ENCODE data around the gene TSHZ2. TPM values are rescaled to one million over a fixed set of nuclear protein-coding genes. Genes with fewer than 3 reads are reported as not detected.

The TSHZ2 gene
- total RNA-seq, 1 experiment from 2014 or later: not detected

- no peak for DNase-seq (ENCODE audit: low spot score)
Observed at GRCh38 chr20:52994184-52994970, 22.2 kb downstream of the TSHZ2 start.

- no peak for DNase-seq (ENCODE audit: low spot score)
Observed at GRCh38 chr20:52996130-52996529, 24.0 kb downstream of the TSHZ2 start.

- no peak for DNase-seq (ENCODE audit: low spot score)
Observed at GRCh38 chr20:52996658-52997057, 24.5 kb downstream of the TSHZ2 start.

- no peak for DNase-seq (ENCODE audit: low spot score)
Observed at GRCh38 chr20:52998268-52998667, 26.1 kb downstream of the TSHZ2 start.

GRCh38 chr20:52999040-52999439 is 26.9 kb downstream of the TSHZ2 start:
- no peak for DNase-seq (ENCODE audit: low spot score)

GRCh38 chr20:53001498-53002301 is 29.5 kb downstream of the TSHZ2 start:
- DNase-seq (ENCODE audit: low spot score): peak; percentile 16

- no peak for DNase-seq (ENCODE audit: low spot score)
Observed at GRCh38 chr20:53002786-53003185, 30.6 kb downstream of the TSHZ2 start.

GRCh38 chr20:53003420-53004154 is 31.4 kb downstream of the TSHZ2 start:
- no peak for DNase-seq (ENCODE audit: low spot score)

- no peak for DNase-seq (ENCODE audit: low spot score)
Observed at GRCh38 chr20:53004267-53004813, 32.2 kb downstream of the TSHZ2 start.

GRCh38 chr20:53009979-53010735 is 38.0 kb downstream of the TSHZ2 start:
- no peak for DNase-seq (ENCODE audit: low spot score)

GRCh38 chr20:53011640-53012039 is 39.5 kb downstream of the TSHZ2 start:
- DNase-seq (ENCODE audit: low spot score): no peak

- DNase-seq (ENCODE audit: low spot score): no peak
Observed at GRCh38 chr20:53013183-53013582, 41.0 kb downstream of the TSHZ2 start.

GRCh38 chr20:53013847-53014246 is 41.7 kb downstream of the TSHZ2 start:
- no peak for DNase-seq (ENCODE audit: low spot score)

GRCh38 chr20:53016071-53016470 is 43.9 kb downstream of the TSHZ2 start:
- DNase-seq (ENCODE audit: low spot score): no peak

- no peak for DNase-seq (ENCODE audit: low spot score)
Observed at GRCh38 chr20:53016534-53017042, 44.4 kb downstream of the TSHZ2 start.

GRCh38 chr20:53017206-53017605 is 45.0 kb downstream of the TSHZ2 start:
- DNase-seq (ENCODE audit: low spot score): no peak

GRCh38 chr20:53019464-53019863 is 47.3 kb downstream of the TSHZ2 start:
- no peak for DNase-seq (ENCODE audit: low spot score)

GRCh38 chr20:53020376-53020775 is 48.2 kb downstream of the TSHZ2 start:
- no peak for DNase-seq (ENCODE audit: low spot score)

GRCh38 chr20:53020834-53021233 is 48.7 kb downstream of the TSHZ2 start:
- DNase-seq (ENCODE audit: low spot score): no peak

- no peak for DNase-seq (ENCODE audit: low spot score)
Observed at GRCh38 chr20:53021934-53022333, 49.8 kb downstream of the TSHZ2 start.
